IPS DF 6.9 (cell line): Measurements from ENCODE around the gene CCRL2.

Source experiments
- DNase-seq: peaks from one replicate; pipeline ENCODE4 v3.0.0-alpha.2; 2013; ENCODE audit warnings: low read depth, low spot score
- H3K27ac ChIP-seq: one replicate; pipeline ENCODE4 v1.5.1; 2013; ENCODE audit warnings: low read length, control low read depth
- H3K27me3 ChIP-seq: 2 replicates; pipeline ENCODE4 v1.6.1; 2013; ENCODE audit warnings: mild to moderate bottlenecking, low read length; ENCODE audit not compliant: control insufficient read depth, insufficient read depth
- H3K36me3 ChIP-seq: 2 replicates; pipeline ENCODE4 v1.6.1; 2013; ENCODE audit warnings: low read length; ENCODE audit not compliant: control insufficient read depth, insufficient read depth
- H3K4me1 ChIP-seq: 2 replicates; pipeline ENCODE4 v1.6.1; 2013; ENCODE audit warnings: low read length; ENCODE audit not compliant: control insufficient read depth, insufficient read depth
- H3K4me3 ChIP-seq: 2 replicates; pipeline ENCODE4 v1.5.1; 2013; ENCODE audit warnings: mild to moderate bottlenecking, low read length
- H3K9me3 ChIP-seq: 2 replicates; pipeline ENCODE4 v1.6.1; 2013; ENCODE audit warnings: low read length, inconsistent platforms; ENCODE audit not compliant: control insufficient read depth, insufficient read depth
- WGBS: extraction: QIAGEN DNeasy Blood & Tissue Kit; methylation state at CpG from one replicate; pipeline ENCODE4 v1.1.7; 2013; ENCODE audit warnings: mixed read lengths, missing lambda C conversion rate; ENCODE audit not compliant: insufficient read length, insufficient coverage; 5-methylcytosine and 5-hydroxymethylcytosine counted together

The CCRL2 gene

GRCh38 chr3:46405301-46406019 lies 1.6 kb upstream of the CCRL2 start:
- Histone ChIP-seq H3K27ac (no peak overlapping the region), H3K9me3 (no peaks in the 10 kb centered on the region), H3K27me3 (no peaks in the 10 kb centered on the region), H3K4me3 (no peak overlapping the region), H3K4me1 (no peaks in the 10 kb centered on the region), H3K36me3 (no peaks in the 10 kb centered on the region)
- no peak for DNase-seq
- WGBS = no CpG with 5 or more reads among the region's 11 CpGs

DNA sequence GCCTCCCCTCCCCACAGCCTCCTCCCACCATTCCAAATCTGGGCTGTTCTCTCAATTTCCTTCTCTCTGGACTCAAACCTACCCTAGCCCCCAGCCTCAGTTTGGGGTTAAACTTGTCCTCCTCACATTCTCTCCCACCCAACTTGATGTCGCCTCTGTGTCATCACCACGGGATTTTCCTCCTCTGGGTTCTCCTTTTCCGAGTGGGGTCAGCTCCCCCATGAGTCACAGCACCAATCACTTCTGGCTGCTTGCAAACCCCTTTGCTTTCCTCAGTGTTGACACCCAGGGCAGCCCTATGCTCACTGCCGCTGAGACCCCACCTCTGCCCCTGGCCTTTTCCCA lies 644 bp upstream of the CCRL2 start:
- no CpG with 5 or more reads among the region's 4 CpGs for WGBS
- no peaks in the 10 kb centered on the region for H3K4me1 ChIP-seq
- H3K36me3 ChIP-seq = no peaks in the 10 kb centered on the region
- H3K4me3 ChIP-seq = no peak overlapping the region
- H3K9me3 ChIP-seq = no peaks in the 10 kb centered on the region
- no peaks in the 10 kb centered on the region for H3K27me3 ChIP-seq
- no peak overlapping the region for H3K27ac ChIP-seq
- DNase-seq = no peak

DNA sequence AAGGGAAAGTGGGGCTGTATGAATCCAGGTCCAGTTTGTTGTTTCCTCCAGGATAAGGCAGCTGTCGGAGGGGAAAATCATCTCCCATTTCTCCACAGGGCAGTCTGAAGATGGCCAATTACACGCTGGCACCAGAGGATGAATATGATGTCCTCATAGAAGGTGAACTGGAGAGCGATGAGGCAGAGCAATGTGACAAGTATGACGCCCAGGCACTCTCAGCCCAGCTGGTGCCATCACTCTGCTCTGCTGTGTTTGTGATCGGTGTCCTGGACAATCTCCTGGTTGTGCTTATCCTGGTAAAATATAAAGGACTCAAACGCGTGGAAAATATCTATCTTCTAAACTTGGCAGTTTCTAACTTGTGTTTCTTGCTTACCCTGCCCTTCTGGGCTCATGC lies 911 bp downstream of the CCRL2 start:
- no peak overlapping the region for H3K27ac ChIP-seq
- no peaks in the 10 kb centered on the region for H3K36me3 ChIP-seq
- H3K4me1 ChIP-seq = no peaks in the 10 kb centered on the region
- H3K9me3 ChIP-seq = no peaks in the 10 kb centered on the region
- no peaks in the 10 kb centered on the region for H3K27me3 ChIP-seq
- no peak for DNase-seq
- WGBS = no CpG with 5 or more reads among the region's 7 CpGs
- no peak overlapping the region for H3K4me3 ChIP-seq

DNA sequence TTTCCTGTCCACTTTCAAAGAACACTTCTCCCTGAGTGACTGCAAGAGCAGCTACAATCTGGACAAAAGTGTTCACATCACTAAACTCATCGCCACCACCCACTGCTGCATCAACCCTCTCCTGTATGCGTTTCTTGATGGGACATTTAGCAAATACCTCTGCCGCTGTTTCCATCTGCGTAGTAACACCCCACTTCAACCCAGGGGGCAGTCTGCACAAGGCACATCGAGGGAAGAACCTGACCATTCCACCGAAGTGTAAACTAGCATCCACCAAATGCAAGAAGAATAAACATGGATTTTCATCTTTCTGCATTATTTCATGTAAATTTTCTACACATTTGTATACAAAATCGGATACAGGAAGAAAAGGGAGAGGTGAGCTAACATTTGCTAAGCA lies 1.8 kb downstream of the CCRL2 start:
- WGBS = no CpG with 5 or more reads among the region's 7 CpGs
- no peak overlapping the region for H3K4me3 ChIP-seq
- no peaks in the 10 kb centered on the region for H3K4me1 ChIP-seq
- no peaks in the 10 kb centered on the region for H3K27me3 ChIP-seq
- no peaks in the 10 kb centered on the region for H3K9me3 ChIP-seq
- H3K27ac ChIP-seq = no peak overlapping the region
- H3K36me3 ChIP-seq = no peaks in the 10 kb centered on the region
- no peak for DNase-seq

DNA sequence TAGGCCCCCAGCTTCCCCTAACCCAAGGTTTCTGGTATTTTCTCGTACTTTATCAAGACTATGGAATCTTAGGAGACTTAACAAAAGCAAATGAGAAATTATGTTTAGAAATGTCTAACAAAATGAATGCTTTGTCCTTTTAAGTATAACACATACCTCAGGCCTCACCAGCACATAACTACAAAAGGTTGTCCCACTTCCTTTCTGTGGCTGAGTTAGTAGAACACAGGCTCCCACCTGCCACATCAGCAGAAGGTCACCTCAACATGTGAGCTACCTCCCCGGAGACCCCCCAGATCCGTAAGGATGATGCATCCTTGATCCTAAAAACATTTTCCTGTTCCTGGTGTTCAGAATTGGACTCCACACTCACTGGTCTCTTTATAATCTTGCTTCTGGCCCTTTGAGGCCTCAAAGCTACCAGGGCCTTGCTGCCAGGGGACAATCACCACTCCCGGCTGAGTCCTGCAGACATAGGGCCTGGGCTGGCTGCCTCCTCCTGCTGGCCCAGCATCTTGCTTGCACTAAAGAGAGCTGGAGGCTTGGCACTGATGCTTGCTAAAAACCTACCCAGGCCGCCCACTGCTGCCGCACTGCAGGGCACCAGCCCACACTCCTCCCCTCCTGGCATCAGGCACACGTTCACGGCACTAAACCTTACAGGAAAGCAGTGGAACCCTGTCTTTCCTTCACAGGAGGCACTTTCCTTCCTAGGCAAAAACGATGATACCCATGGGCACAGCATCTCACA lies 2.9 kb downstream of the CCRL2 start:
- Histone ChIP-seq H3K27ac (no peak overlapping the region), H3K9me3 (no peaks in the 10 kb centered on the region), H3K36me3 (no peaks in the 10 kb centered on the region), H3K27me3 (no peaks in the 10 kb centered on the region), H3K4me3 (no peak overlapping the region), H3K4me1 (no peaks in the 10 kb centered on the region)
- WGBS = no CpG with 5 or more reads among the region's 9 CpGs
- no peak for DNase-seq

DNA sequence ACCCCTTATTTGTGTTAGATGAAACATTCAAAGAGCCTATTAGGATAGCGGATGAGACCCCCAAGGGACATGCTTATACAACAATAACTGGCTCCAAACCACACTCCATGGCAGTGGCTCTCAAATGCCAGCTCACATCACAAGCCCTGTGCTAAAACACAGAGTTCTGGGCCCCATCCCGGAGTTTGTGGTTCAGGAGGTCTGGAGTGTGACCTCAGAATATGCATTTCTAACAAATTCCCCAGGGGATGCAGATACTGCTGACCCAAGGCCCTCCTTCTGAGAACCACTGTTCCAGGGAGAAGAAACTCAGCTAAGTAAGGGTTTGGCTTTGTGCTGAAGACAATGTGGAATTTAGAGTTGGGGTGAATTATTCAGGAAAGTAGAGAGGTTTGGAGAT lies 3.6 kb downstream of the CCRL2 start:
- H3K4me1 ChIP-seq = no peaks in the 10 kb centered on the region
- H3K4me3 ChIP-seq = no peak overlapping the region
- no peaks in the 10 kb centered on the region for H3K27me3 ChIP-seq
- H3K36me3 ChIP-seq = no peaks in the 10 kb centered on the region
- no peak for DNase-seq
- no peak overlapping the region for H3K27ac ChIP-seq
- WGBS = no CpG with 5 or more reads among the region's 2 CpGs
- no peaks in the 10 kb centered on the region for H3K9me3 ChIP-seq

DNA sequence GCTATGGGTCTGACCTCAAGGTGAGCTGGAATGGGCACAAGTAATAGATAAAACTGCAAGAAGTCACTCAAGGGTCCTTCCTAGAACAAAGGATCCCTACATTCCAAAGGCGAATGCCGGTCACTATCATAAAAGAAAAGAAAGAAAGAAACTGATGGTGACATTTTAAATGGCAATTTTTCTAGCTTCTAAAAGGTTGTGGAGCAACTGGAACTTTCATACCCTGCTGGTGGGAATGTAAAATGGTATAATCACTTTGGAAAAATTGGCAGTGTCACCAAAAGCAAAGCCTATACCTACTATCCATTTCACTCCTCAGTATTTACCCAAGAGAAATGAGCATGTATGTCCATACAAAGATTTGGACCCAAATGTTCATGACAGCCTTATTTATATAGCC lies 4.2 kb downstream of the CCRL2 start:
- H3K9me3 ChIP-seq = no peaks in the 10 kb centered on the region
- no peaks in the 10 kb centered on the region for H3K4me1 ChIP-seq
- H3K27ac ChIP-seq = no peak overlapping the region
- no peaks in the 10 kb centered on the region for H3K36me3 ChIP-seq
- WGBS = no CpG with 5 or more reads among the region's 2 CpGs
- no peaks in the 10 kb centered on the region for H3K27me3 ChIP-seq
- no peak for DNase-seq
- H3K4me3 ChIP-seq = no peak overlapping the region

GRCh38 chr3:46412786-46413298 lies 5.8 kb downstream of the CCRL2 start:
- Histone ChIP-seq H3K27ac (no peak overlapping the region), H3K27me3 (no peaks in the 10 kb centered on the region), H3K36me3 (no peaks in the 10 kb centered on the region), H3K4me1 (no peaks in the 10 kb centered on the region), H3K9me3 (no peaks in the 10 kb centered on the region), H3K4me3 (no peak overlapping the region)
- no CpG with 5 or more reads among the region's 3 CpGs for WGBS
- DNase-seq = no peak

DNA sequence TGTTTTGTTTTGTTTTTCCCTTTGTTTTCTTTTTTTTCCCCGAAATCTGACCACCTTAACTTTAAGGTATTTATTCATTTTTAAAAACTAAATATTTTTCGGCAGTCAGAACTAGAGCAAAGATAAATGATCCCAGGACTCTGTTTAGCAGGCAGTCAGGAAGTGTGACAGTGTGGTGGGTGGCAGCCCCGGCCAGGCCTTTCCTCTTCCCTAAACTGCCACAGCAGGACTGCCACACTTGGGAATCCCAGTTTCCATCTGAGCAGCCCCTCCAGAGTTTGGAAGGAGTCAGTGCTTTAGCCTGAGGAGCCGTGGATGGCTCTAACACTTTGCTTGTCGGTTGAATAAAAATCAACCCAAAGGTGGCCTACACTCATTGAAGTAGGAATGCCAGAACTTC lies 6.9 kb downstream of the CCRL2 start:
- Histone ChIP-seq H3K4me1 (peaks cover 2% of the 10 kb centered on the region; the same call in 1 of the 2 replicates), H3K27ac (no peak overlapping the region), H3K4me3 (no peak overlapping the region), H3K27me3 (no peaks in the 10 kb centered on the region), H3K36me3 (no peaks in the 10 kb centered on the region), H3K9me3 (no peaks in the 10 kb centered on the region)
- no peak for DNase-seq
- no CpG with 5 or more reads among the region's 5 CpGs for WGBS

GRCh38 chr3:46414739-46415138 lies 7.7 kb downstream of the CCRL2 start:
- Histone ChIP-seq H3K27me3 (no peaks in the 10 kb centered on the region), H3K27ac (no peak overlapping the region), H3K36me3 (no peaks in the 10 kb centered on the region), H3K4me1 (peaks cover 2% of the 10 kb centered on the region; the same call in 1 of the 2 replicates), H3K4me3 (no peak overlapping the region), H3K9me3 (no peaks in the 10 kb centered on the region)
- no CpG with 5 or more reads among the region's 4 CpGs for WGBS
- no peak for DNase-seq
